Measurements from ENCODE around the gene KLF9. TPM values are rescaled to one million over a fixed set of nuclear protein-coding genes. Genes with fewer than 3 reads are reported as not detected.

The KLF9 gene
- total and polyA plus RNA-seq, 9 of the 15 experiments (the other 6 are each of a cell fraction or from before 2014, with no cell fraction given) = 3.3 to 11.9 (median 6.9) TPM

DNA sequence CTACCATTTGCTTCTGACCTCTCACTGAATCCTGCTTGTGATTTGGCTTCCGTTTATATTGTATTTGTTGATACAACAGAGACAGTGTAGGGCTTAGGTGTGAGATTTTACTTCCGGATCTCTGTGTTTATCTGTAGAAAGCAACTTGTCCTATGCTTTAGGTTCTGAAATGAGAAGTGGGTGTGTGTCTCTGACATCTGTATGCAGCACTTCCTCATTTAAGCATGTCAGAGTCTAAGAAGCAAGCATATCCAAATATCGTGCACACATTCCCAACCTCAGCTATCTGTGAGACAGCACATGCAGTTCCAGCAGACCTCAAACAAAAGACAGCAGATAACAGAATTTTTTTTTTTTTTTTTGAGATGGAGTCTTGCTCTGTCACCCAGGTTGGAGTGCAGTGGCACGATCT, 16.3 kb downstream of the KLF9 start (continued):
- TF ChIP-seq SIRT6 (IDR thresholded peaks at IDR 0.05; ENCODE audit: low read depth, low read length) = no peak
- TF ChIP-seq, protein P1, sequence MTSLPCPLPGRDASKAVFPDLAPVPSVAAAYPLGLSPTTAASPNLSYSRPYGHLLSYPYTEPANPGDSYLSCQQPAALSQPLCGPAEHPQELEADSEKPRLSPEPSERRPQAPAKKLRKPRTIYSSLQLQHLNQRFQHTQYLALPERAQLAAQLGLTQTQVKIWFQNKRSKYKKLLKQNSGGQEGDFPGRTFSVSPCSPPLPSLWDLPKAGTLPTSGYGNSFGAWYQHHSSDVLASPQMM (CRISPR knock-in tag; IDR thresholded peaks at IDR 0.05) = no peak
- no peak for TF ChIP-seq BCL6 (CRISPR knock-in tag; IDR thresholded peaks at IDR 0.05)
- TF ChIP-seq CREM (IDR thresholded peaks at IDR 0.05; ENCODE audit: low read depth) = peak; percentile 55
- TF ChIP-seq, protein P2, sequence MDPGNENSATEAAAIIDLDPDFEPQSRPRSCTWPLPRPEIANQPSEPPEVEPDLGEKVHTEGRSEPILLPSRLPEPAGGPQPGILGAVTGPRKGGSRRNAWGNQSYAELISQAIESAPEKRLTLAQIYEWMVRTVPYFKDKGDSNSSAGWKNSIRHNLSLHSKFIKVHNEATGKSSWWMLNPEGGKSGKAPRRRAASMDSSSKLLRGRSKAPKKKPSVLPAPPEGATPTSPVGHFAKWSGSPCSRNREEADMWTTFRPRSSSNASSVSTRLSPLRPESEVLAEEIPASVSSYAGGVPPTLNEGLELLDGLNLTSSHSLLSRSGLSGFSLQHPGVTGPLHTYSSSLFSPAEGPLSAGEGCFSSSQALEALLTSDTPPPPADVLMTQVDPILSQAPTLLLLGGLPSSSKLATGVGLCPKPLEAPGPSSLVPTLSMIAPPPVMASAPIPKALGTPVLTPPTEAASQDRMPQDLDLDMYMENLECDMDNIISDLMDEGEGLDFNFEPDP (CRISPR knock-in tag; IDR thresholded peaks at IDR 0.05) = no peak
- no peak for TF ChIP-seq ZKSCAN8 (CRISPR knock-in tag; IDR thresholded peaks at IDR 0.05)
- no peak for TF ChIP-seq PRPF4 (IDR thresholded peaks at IDR 0.05; ENCODE audit: insufficient read depth, low read depth, low read length, poor library complexity, severe bottlenecking)
- TF ChIP-seq HNRNPUL1 (IDR thresholded peaks at IDR 0.05; ENCODE audit: low read length) = no peak
- peak; percentile 72 for TF ChIP-seq HMGN3 (IDR thresholded peaks at IDR 0.05; ENCODE audit: borderline replicate concordance, extremely low read depth, insufficient read length, low read depth, low read length)
- TF ChIP-seq, protein P3, sequence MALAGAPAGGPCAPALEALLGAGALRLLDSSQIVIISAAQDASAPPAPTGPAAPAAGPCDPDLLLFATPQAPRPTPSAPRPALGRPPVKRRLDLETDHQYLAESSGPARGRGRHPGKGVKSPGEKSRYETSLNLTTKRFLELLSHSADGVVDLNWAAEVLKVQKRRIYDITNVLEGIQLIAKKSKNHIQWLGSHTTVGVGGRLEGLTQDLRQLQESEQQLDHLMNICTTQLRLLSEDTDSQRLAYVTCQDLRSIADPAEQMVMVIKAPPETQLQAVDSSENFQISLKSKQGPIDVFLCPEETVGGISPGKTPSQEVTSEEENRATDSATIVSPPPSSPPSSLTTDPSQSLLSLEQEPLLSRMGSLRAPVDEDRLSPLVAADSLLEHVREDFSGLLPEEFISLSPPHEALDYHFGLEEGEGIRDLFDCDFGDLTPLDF (CRISPR knock-in tag; IDR thresholded peaks at IDR 0.05) = no peak
- peak; percentile 93 for TF ChIP-seq BHLHE40 (IDR thresholded peaks at IDR 0.05; ENCODE audit: low read length)
- no peak for TF ChIP-seq ARID2 (IDR thresholded peaks at IDR 0.05)
- TF ChIP-seq, protein P4, sequence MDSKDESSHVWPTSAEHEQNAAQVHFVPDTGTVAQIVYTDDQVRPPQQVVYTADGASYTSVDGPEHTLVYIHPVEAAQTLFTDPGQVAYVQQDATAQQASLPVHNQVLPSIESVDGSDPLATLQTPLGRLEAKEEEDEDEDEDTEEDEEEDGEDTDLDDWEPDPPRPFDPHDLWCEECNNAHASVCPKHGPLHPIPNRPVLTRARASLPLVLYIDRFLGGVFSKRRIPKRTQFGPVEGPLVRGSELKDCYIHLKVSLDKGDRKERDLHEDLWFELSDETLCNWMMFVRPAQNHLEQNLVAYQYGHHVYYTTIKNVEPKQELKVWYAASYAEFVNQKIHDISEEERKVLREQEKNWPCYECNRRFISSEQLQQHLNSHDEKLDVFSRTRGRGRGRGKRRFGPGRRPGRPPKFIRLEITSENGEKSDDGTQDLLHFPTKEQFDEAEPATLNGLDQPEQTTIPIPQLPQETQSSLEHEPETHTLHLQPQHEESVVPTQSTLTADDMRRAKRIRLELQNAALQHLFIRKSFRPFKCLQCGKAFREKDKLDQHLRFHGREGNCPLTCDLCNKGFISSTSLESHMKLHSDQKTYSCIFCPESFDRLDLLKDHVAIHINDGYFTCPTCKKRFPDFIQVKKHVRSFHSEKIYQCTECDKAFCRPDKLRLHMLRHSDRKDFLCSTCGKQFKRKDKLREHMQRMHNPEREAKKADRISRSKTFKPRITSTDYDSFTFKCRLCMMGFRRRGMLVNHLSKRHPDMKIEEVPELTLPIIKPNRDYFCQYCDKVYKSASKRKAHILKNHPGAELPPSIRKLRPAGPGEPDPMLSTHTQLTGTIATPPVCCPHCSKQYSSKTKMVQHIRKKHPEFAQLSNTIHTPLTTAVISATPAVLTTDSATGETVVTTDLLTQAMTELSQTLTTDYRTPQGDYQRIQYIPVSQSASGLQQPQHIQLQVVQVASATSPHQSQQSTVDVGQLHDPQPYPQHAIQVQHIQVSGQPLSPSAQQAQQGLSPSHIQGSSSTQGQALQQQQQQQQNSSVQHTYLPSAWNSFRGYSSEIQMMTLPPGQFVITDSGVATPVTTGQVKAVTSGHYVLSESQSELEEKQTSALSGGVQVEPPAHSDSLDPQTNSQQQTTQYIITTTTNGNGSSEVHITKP (IDR thresholded peaks at IDR 0.05; ENCODE audit: partially characterized antibody) = no peak
- TF ChIP-seq CHCHD3 (CRISPR knock-in tag; IDR thresholded peaks at IDR 0.05) = no peak
- TF ChIP-seq ZNF445 (CRISPR knock-in tag; IDR thresholded peaks at IDR 0.05; ENCODE audit: low read depth) = no peak
- TF ChIP-seq HOXB6 (CRISPR knock-in tag; IDR thresholded peaks at IDR 0.05; ENCODE audit: borderline replicate concordance) = no peak
- TF ChIP-seq SMARCE1 (IDR thresholded peaks at IDR 0.05) = peak; percentile 82
- peak; percentile 64; the same call in 1 of the 2 replicates for TF ChIP-seq ZNF644 (tag; IDR thresholded peaks at IDR 0.05; ENCODE audit: low read depth)
- no peak for TF ChIP-seq ZNF764 (CRISPR knock-in tag; IDR thresholded peaks at IDR 0.05; ENCODE audit: low read depth)
- TF ChIP-seq, protein P5, sequence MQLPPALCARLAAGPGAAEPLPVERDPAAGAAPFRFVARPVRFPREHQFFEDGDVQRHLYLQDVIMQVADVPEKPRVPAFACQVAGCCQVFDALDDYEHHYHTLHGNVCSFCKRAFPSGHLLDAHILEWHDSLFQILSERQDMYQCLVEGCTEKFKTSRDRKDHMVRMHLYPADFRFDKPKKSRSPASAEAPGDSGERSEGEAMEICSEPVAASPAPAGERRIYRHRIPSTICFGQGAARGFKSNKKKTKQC (CRISPR knock-in tag; IDR thresholded peaks at IDR 0.05) = no peak
- TF ChIP-seq ZNF408 (CRISPR knock-in tag; IDR thresholded peaks at IDR 0.05; ENCODE audit: low read depth) = no peak
